CD4-positive, alpha-beta T cell treated with Interleukin-6 at 100 ng/mL for 8 hours (primary cell): ENCODE measurements around the gene HDAC11.
"Not testable (repeated sequence)": the region's sequence is repeated elsewhere in the genome, so short reads cannot be mapped to it uniquely, and the experiment has no call there.

Source experiments
- DNase-seq: peaks from one replicate; pipeline ENCODE4 v3.0.0-alpha.2; 2020; ENCODE audit warnings: mixed read lengths, low spot score

The HDAC11 gene

DNA sequence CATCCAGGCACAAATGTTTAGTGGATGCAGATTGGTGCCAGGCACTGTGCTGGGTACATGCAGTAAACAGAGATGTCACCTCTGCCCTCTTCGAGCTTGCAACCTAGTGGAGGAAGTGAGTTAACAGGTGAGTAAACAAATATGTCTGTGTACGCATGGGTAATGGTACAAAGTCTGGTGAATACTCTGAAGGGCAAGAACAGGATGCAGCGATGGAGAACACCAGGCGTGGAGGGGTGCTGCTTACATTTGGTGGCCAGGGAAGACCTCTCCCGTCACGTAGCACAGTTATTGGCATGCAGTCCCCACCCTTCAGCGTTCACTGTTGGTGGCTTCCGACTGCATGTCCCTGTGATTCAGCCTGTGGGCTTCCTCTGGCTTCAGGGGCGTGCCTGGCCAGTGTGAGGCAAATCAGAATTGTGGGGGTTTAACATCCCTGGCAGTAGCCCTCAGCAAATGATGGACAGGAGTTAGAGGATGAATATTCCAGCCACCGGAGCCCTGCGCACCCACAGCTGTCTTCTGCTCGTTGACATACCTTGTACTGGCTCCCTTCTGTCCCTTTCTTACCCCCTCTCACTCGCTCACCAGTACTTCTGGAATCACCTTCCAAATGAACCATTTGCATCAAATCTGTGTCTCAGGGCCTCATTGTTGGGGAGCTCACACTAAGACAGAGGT lies 9.1 kb upstream of the HDAC11 start:
- DNase-seq, result no peak

DNA sequence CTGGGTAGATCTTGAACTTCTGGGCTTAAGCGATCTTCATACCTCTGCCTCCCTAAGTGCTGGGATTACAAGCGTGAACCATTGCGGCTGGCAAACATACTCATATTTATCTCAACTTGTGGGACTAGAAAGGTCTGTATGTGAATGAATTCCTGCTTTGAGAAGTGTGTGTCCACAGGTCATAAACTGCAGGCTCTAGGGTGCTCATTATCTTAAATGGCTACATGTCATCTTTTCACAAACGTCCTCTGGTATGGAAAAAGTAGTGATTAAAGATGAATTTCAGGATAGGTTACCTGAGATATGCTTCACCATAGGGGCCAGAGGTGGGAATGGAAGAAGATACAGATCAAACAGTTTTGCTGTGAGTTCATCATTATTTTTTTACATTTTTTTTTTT lies 7.8 kb upstream of the HDAC11 start:
- no peak for DNase-seq

DNA sequence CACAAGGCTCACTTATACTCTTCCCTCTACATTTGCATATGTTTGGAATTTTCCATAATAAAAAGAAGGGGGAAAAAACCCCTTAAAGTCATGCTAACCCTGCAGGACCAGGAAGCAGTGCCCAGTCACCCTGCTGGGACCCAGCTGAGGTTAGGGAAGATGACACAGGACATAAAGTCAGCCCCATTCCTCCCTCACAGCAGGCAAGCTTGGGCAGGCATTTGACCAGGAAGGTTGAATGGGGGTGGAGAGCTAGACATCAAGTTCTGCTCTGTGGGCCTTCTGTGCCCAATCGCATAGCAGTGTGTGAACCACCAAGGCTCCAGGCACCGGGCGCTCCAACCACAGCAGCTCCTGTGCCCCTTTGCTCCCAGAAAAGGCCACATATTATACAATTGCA lies 7.1 kb upstream of the HDAC11 start:
- DNase-seq, result no peak

DNA sequence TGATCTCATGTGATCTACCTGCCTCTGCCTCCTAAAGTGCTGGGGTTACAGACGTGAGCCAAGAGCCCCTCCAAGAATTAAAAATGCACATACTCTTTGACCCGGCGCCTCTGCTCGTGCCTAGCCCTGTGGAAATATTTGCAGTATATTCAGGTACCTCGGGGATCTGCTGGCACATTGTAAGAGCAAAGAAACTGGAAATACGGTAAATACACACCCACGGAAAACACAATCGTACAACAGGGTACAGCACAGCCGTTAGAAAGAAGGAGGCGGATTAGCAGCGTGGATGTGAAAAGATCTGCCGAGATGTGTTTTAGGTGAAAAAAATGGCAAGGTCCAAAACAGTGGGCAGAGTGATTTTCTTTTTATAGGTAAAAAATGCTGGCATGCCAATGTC lies 6.1 kb upstream of the HDAC11 start:
- no peak for DNase-seq

DNA sequence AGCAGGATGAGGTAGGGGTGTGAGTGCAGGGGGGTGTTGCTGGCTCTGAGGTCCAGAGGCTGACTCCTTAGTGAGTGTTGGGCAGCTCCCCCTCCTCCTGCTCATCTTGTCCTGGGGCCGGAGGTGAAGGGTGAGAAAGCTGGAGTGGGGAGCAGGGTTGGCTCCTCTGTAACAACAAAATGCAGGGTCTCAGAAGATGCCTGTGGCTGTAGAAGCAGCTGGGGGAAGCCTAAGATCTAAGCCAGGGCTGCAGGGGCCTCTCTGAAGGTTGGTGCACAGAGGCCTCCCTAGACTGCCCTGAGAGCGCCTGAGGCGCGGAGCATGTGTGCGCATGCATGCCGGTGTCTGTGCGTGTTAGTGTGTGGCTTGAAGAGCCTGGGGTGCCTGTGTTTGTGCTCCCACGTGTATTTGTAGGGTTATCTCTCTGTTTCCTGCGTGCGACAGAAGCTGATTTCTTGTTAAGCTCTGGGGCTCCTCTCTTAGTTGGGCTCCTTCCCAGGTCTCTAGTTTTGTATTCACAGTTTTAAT lies 5.3 kb upstream of the HDAC11 start:
- no peak for DNase-seq

DNA sequence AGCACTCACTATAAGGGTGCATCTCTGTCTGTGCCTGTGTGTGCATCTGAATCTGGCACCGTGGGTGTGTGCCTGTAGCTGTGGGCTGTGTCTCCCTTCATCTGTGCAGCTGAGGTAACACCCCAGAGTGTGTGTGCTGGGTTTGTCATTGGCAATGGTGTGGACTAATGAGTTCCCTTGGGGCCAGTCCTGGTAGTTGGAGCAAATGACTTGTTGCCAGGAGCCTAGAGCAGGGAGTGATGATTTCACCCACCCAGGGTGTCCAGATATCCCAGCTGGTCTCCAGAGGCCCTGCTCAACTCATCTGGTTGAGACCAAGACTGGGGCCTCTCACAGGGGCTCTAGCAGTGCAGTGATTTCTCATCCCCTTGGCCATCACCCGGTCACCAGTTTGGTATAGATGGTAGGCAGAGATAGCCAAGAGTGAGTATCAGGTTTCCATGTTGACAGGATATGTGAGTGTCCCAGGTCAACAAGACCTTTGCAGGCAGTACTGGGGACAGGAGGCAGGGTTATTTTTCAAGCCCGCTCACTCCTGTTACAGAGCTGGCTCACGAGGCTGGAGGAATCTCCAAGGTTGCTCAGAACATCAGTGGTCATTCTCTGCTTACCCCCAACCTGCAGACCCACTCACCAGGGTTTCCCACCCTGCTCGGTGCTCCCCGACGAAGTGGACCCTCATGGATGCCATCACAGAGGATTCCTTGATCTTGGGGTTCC lies 4.1 kb upstream of the HDAC11 start:
- DNase-seq, result no peak

DNA sequence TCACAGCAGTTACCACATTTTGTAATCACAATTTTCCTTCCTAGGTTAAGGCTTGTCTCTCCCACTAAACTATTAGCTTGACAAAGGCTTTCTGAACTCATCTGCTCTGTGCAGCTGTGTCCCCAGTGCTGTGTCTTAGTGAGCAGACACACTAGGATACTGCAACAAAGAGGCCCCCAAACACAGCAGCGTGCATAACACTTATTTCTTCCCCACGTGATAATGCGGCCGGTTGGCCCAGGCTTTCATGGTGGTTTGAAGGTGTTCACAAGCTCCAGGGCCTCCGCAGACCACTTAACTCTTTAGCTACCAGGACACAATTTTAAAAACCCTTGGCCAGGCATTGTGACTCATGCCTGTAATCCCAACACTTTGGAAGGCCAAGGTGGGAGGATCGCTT lies 2.2 kb upstream of the HDAC11 start:
- no peak for DNase-seq

DNA sequence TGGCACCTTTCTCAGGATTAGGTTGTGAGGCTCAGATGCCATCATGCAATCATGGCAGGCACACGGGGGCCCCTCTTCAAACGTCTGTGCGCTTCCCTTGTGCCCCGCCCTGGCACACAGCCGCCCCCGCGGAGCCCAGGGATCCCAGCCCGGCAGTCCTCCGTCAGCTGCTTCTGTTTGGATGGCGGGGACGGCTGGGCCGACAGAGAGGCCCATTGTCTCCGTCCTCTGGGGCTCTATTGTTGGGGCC lies 849 bp upstream of the HDAC11 start:
- DNase-seq, result no peak

DNA sequence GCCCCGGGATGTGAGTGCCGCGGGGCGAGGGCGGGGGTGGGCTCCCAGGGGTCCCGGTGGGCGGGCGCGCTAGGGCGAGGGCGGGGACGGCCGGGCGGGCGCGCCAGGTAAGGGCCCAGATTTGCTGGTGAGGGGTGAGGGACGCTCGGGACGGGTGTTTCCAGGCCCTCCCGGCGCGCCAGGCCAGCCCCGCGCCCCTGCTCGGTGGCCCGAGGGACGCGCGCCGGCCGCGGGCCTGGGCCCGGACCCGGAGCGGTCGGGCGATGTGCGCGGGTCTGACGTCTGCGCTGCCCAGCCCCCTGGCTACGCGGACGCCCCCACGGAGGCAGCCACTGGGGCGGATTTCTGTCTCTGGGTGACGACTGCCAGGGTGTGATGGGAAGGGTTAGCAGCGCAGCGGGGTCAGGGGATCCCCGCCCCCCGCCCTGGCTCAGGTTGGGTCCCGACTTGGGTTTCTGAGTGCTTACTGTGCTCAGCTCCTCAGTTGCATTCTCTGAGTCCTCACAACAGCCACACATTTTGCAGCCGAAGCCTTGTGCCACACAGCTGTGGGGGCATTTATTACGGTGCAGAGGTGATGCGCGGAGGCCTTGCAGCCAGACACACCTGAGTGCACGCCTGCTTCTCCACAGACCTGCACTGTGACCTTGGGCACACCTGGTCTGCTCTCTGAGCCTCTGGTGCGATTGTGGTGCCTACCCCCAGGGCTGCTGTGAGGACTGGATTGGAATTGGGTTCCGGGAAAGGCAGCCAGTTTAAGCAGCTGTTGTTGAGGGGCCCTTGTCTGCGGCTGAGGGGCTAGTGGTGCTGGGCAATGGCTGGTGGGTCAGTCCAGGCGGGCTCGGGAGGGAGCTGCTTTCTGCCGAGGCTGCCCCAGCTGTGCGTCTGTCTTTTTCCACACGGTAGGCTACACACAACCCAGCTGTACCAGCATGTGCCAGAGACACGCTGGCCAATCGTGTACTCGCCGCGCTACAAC lies 523 bp downstream of the HDAC11 start:
- DNase-seq, result peak; percentile 17

DNA sequence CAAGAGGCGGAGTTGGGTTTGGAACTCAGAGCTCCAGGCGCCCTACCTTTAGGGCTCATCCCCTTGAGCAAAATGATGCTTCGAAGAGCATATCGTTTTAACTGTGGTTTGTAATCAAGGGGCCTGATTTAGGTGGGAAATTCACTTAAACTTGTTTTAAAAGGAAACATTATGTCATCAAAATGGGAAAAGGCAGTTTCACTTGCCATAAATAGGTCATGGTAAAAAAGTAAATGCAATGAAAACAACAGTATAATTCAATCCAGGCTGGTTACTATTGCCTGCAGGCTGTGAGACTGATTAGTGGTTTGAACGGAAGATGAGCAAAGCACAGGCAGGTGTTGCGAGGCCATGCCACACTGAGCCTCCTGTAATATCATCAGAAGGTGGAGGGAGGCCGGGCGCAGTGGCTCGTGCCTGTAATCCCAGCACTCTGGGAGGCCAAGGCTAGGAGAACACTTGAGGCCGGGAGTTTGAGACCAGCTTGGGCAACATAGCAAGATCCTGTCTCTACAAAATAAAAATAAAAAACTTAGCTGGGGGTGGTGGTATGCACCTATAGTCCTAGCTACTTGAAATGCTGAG lies 2.1 kb downstream of the HDAC11 start:
- DNase-seq, result no peak

DNA sequence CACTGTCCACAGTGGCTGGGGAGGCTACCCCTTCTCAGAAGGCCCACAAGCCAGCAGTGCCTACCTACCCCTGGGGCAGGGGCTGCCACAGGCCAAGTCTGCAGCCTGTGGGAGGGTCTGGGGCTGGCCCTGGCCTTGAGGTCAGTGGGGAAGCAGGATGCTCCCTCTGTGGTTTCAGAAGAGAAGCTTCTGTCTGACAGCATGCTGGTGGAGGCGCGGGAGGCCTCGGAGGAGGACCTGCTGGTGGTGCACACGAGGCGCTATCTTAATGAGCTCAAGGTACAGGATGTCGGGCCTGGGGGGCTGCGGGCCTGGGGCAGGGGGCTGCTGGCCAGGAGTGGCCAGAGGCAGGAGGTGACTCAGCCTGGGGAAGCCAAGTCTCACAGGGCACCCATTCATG lies 3.2 kb downstream of the HDAC11 start:
- DNase-seq, result no peak

DNA sequence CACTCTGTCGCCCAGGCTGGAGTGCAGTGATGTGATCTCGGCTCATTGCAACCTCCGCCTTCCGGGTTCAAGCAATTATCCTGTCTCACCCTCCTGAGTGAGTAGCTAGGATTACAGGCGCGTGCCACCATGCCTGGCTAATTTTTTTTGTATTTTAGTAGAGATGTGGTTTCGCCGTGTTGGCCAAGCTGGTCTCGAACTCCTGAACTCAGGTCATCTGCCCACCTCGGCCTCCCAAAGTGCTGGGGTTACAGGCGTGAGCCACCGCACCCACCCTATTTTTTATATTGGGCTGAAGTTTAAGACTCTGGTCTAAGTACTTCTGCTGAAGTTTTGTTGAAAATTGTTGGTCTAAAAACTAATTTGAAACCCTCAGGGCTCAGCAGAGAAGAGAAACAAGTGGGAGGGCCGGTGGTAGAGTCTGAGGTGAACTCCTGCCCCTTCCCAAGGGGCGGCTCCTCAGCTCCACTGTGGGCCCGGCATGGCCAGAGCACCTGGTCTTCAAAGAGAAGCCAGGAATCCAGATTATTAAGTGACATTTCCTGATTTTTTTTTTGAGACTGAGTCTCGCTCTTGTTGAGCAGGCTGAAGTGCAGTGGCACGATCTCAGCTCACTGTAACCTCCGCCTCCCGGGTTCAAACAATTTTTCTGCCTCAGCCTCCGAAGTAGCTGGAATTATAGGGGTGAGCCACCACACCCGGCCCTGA lies 4.0 kb downstream of the HDAC11 start:
- DNase-seq, result no peak

DNA sequence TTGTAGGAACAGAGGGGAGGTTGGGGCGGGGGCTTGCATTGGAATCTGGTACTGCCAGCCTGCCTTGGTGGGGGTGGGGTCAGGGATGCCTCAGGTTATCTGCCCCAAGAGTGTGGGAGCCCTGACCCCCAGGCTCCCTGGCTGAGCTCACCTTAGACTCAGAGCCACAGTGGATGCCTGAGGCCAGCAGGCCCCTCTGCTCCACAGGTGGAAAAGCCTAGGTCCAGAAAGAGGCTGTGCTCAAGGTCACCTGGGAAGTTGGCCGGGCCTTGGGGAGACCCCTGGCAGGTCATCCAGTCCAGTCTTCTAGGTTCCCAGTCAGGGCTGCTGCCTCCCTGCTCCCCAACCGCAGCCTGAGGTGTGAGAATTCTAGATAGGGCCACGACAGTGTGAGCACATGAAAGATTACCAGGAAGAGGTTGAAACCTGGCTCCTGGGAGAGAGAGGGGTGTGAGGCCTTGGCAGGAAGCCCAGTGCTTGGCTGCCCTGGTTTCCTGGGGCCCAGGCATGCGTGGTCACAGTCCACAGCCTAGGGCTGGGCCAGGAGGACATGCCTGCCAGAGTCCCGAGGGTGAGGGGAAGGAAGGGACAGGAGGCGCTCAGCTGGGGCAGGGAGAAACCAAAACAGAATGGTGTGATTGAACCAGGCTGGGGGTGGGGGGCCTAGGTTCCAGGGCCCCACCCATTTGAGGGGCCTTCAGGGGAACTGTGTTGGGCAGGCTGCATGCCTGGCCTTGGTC lies 4.9 kb downstream of the HDAC11 start:
- DNase-seq, result peak; percentile 27

DNA sequence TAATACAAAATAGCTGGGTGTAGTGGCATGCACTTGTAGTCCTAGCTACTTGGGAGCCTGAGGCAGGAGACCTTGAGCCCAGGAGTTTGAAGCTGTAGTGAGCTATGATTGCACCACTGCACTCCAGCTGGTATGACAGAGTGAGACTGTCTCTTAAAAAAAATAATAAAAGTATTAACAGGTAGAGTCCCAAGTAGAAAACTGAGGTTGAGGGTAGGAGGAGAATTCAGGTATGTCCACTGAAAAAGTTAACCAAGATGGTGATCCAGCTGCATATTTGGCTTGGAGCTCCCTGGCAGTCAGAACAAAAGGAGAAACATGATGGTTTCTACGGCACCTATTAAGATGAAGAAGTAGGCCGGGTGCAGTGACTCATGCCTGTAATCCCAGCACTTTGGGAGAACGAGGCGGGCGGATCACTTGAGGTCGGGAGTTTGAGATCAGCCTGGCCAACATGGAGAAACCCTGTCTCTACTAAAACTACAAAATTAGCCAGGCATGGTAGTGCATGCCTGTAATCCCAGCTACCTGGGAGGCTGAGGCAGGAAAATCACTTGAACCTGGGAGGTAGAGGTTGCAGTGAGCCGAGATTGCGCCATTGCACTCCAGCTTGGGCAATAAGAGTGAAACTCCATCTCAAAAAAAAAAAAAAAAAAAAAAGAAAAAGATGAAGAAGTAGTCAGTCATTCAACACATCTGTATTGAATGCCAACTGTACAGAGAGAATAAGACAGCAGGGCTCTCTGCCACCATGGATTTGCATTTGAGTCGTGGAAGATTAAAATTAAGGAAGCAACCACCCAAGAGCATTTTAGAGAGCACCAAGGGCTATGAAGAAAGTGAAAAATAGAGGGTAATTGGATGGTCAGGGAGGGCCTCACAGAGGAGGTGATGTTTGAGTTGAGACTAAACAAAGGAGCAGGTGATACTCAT lies 5.8 kb downstream of the HDAC11 start:
- DNase-seq, result not testable (repeated sequence)

DNA sequence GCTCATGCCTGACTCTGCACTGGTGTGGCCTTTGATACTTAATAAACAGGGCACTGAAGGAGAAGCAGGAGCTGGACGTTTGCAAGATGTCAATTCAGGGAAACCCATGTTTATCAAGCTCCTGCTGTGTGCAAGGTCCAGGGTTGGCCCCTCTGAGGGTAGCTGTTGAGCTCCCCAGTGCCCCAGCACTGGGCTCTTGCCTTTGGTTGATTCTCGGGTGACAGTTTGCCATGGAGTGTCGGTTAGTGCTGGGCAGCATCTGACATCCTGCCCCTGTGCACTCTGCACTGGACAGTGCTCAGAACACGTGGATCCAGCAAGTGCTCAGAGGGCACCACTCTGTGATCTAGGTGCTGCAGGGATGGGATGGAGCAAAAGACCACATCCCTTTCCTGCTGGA lies 7.3 kb downstream of the HDAC11 start:
- no peak for DNase-seq

DNA sequence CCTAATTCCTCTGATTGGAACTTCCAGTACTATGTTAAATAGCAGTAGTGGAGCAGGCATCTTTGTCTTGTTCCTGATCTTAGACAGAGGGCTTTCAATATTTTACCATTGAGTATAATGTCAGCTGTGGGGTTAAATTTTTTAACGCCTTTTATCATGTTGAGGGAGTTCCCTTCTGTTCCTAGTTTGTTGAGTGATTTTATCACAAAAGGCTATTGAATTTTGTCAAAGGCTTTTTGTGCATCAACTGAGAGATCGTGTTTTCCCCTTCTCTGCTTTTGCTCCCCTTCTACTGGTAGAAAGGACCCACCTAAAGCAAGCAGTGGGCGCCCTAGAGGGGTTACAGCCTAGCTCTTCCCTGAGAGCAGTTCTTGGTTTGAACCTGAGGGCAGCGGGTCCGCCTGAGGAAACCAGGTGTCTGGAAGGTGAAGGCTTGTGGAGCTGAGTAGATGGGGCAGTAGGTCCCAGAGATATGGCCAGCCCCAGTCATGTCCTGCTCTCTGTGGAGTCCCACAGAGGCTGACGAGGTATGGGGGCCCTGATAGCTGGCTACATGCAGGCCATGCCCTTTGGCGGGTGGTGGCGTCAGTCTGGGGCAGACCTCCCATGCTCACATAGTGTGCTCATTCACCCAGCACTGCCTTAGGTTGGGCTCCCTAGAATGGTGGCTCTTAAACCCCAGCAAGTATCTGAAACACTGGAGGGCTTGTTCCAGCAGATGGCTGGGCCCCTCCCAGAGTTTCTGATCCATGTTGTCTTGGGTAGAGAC lies 11.3 kb downstream of the HDAC11 start:
- no peak for DNase-seq

DNA sequence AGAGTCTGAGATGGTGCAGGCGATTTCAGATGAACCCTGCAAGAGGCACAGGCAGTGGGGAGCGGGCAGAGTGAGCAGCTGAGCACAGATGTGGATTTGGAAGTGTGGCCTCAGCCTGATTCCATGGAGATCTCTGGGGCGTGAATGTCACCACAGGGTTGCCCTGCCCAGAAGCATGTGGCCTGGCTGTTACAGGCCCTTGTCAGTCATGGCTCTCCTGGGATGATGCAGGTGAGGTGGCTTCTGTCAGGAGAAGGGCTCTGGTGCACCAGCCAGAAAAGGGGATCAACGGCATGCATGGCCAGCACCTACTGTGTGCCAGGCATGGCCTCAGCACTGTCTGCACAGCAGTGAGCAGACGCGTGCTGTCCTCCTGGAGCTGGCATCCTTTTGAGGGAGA lies 11.9 kb downstream of the HDAC11 start:
- DNase-seq, result no peak

DNA sequence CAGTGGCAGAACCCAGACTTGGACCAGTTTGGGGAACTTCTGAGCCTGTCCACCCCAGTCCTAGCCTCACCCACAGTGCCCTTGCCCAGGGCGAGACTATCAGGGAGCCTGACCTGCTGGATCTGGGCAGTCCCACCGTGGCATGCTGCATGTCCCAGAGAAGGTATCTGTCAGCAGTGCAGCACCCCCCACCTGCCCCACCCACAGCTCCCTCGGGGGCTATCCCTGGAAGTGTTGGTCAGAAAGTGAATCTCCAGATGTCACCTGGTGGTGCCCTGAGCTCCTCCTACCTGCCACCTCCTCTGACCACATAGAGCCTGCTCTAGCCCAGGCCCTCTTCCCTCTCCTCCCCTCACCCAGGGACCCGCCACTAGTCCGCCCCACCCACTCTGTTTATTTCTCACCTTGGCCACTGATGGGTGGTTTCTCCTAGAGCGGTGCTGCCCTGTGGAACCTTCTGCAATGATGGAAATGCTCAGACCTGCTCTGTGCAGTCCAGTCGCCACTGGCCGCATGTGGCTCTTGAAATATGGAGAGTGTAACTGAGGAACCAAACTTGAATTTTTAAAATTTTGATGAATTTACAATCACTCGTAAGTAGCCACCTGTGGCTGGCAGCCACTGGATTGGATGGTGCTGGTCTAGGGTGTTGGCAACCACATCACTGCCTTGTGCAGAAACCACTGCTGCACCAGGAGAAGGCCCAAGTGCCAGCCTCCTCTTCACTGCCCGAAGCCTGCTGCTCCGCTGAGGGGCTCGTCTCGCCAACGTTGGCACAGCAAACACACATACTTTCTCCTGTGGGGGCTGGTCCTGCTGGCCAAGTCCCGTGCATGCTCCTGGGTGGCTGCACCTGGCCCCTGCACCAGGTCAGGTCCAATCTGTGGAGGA lies 13.1 kb downstream of the HDAC11 start:
- DNase-seq, result no peak
